CD4-positive, alpha-beta T cell treated with Interleukin-10 for 1 hour (primary cell): Measurements from ENCODE around the gene SLC29A1.
"Not testable (repeated sequence)": the region's sequence is repeated elsewhere in the genome, so short reads cannot be mapped to it uniquely, and the experiment has no call there.

Source experiments
- DNase-seq: peaks from one replicate; pipeline ENCODE4 v3.0.0-alpha.2; 2020

The SLC29A1 gene

GRCh38 chr6:44196351-44196750 is 27.0 kb upstream of the SLC29A1 start:
- not testable (repeated sequence) for DNase-seq

DNA sequence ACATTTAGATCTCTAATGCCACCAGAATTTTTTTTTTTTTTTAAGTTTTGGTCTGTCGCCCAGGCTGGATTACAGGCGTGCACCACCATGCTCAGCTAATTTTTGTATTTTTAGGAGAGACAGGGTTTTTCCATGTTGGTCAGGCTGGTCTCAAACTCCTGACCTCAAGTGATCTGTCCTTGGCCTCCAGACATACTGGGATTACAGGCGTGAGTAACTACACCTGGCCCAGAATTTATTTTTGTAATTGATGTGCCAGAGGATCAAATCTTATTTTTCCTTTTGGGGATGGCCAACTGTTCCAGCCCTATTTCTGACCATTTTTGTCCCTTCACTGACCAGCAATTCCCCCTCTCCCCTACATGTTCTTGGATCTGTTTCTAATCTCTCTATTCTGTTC is 24.7 kb upstream of the SLC29A1 start:
- no peak for DNase-seq

GRCh38 chr6:44199883-44200282 is 23.5 kb upstream of the SLC29A1 start:
- no peak for DNase-seq

- no peak for DNase-seq
Observed at GRCh38 chr6:44201200-44201599, 22.2 kb upstream of the SLC29A1 start.

DNA sequence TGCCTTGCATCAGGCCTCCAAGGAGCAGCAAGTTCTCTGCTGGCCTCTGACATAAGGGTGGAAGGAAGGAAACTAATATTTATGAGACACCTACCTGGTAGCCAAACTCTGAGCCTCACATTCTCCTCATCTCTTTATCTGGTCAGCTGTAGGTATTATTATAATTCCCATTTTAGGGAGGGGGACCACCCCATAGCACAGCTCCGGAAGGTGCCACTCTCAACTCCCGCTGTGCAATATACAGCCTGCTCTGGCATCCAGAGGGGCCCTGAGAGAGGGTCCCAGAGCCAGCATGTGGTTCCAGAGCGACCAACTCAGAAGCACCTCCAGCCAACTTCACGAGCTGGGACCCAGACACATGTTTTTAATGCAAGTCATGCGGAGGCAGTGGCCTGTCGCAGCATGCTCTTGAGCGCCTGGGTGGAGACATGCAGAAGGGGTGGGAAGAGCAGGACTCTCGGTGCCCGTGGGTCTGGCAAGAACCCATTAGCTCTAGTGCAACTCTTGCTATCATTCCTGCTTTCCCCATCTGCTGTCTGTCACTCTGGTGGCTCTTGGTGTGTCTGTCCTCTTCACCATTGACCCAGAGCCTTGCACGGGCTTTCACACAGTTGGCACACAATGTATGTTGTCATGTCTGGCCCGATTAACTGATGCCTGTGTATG is 21.6 kb upstream of the SLC29A1 start:
- DNase-seq, result no peak

GRCh38 chr6:44202332-44202971 is 20.9 kb upstream of the SLC29A1 start:
- DNase-seq, result no peak

GRCh38 chr6:44202972-44203750 is 20.2 kb upstream of the SLC29A1 start:
- no peak for DNase-seq

GRCh38 chr6:44203955-44204354 is 19.4 kb upstream of the SLC29A1 start:
- no peak for DNase-seq

- DNase-seq, result no peak
Observed at GRCh38 chr6:44207966-44208365, 15.4 kb upstream of the SLC29A1 start.

DNA sequence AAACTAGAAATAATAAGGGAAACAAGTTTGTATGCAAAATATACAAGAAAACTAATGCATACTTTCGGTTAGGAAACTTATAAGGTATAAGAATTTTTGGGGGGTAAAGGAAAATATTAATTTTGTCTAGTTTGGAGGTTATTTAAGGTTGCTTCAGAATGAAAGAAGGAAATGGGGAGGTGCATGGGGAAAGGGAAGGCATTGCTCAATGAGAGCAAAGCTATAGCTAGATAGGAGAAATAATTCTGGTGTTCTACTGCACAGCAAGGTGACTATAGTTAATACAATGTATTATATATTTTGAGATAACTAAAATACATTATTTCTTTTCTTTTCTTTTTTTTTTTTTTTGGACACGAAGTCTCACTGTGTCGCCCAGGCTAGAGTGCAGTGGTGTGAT is 12.1 kb upstream of the SLC29A1 start:
- DNase-seq, result no peak

- DNase-seq, result no peak
Observed at GRCh38 chr6:44214307-44214706, 9.1 kb upstream of the SLC29A1 start.

DNA sequence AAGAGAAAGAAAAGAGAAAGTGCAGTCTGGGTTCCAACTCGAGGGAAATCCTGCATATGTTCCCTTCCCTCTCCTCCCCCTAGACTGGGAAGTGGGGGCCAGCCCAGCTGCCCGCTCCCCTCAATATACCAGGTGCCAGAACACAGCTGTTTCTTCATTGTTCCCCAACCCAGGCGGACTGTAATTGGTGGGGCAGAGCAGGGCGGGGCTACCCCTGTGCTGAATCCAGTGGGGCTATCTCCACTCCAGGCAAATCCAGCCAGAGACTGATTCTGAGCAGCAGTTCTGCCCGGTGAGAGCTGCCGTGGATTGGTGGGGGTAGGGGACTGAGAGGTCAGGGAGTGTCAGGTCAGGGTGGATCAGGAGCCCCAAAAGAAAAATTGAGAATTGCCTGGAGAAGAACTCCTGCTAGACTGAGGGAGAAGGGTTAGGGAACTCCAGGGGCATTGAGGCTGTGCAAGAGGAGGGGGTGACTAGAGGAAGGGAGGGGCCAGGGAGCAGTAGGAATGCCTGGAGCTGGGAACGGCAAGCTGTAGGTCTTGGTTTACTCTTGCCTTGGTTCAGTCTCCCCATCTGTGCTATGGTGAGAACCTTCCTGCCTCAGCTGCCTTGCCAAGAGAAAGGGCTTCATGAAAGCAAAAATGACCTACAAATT is 6.6 kb upstream of the SLC29A1 start, which contains the start of gene MYMX:
Gene MYMX (plus strand): TSS at position 250 of the 655 bp plus-strand sequence. CDS start 546 bp downstream, outside the sequence.
- no peak for DNase-seq

- DNase-seq, result no peak
Observed at GRCh38 chr6:44217332-44218143, 5.9 kb upstream of the SLC29A1 start.

- DNase-seq, result peak; percentile 9
Observed at GRCh38 chr6:44219053-44219814, 4.2 kb upstream of the SLC29A1 start.

GRCh38 chr6:44219815-44220784 is 3.3 kb upstream of the SLC29A1 start:
- no peak for DNase-seq

- no peak for DNase-seq
Observed at GRCh38 chr6:44220913-44221290, 2.5 kb upstream of the SLC29A1 start.

DNA sequence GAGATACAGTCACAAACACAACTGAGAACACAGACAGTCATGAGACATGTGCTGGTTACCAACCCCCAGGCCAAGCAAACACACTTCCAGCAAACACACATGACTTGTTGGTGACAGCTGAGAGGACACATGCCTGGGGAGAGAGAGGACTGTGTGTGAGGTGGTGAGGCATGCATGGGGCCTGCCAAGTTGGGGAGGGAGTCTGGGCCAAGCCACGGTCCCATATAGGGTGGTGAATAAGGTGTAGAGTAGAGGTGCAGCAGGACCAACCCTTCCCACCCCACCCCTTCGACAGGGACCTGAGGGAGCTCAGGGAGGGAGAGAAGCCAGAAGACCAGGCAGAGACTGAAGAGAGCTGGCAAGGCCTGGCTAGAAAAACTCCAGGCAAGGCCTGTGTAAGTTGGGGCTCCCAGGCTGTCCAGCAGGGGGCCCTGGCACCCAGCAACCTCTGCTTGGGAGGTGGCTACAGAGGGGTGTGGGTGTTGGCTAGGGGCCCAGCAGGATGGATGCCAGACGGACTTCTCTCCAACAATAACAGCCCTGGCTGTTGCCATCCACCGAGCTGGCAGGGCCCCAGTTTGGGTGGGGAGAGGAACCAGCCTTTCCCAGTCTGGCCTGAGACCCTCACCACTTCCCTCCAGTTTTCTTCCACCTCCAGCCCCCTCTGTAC is 2.0 kb upstream of the SLC29A1 start:
- peak; percentile 83 for DNase-seq

DNA sequence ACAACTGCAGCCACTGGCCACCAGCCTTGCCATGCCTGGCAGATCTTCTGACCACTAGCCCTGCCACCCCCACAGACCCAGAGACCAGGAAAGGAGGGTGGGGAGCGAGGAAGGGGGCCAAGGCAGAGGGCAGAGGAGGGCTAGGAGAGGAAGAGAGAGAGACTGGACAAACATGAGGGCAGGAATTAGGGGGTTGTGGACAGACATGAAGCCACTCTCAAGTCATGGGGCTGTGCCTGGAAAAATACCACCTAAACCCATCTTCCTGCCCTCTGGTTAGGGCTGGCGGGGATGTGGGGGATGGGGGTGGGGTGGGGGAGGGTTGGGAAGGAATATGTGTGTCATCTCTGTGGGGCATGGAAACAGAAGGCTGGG is 1.4 kb upstream of the SLC29A1 start:
- no peak for DNase-seq

- DNase-seq, result no peak
Observed at GRCh38 chr6:44222486-44223318, 693 bp upstream of the SLC29A1 start.
